CD8-positive, alpha-beta memory T cell (primary cell): ENCODE measurements around the gene RNF213. TPM values are rescaled to one million over a fixed set of nuclear protein-coding genes. Genes with fewer than 3 reads are reported as not detected.
A peak's percentile ranks its signal among the peaks of the same experiment; 100 is the strongest.

ENCODE experiments used
- CTCF ChIA-PET: fragments of 350-600 bp; sonication (Branson Sonifier 250); formaldehyde crosslinking; loops from one replicate; lab custom pipeline; 2021; ENCODE audit warnings: antibody characterized with exemption; lab: Charles Lee
- POLR2A ChIA-PET: fragments of 350-600 bp; sonication (Branson Sonifier 250); formaldehyde crosslinking; loops from one replicate; lab custom pipeline; 2021; ENCODE audit warnings: antibody characterized with exemption; lab: Charles Lee
- DNase-seq, 5 donors: peaks; one replicate each; pipeline versions ENCODE4 v3.0.0 to v3.0.0-alpha.2; 2020 to 2022; ENCODE audit warnings: mixed read lengths in 1 of 5
- H3K27ac ChIP-seq: one replicate; pipeline ENCODE4 v1.7.0; 2013; ENCODE audit warnings: low read depth, mild to moderate bottlenecking, low read length, moderate library complexity
- H3K27me3 ChIP-seq: 2 replicates; pipeline ENCODE4 v1.7.0; 2013; ENCODE audit warnings: low read length, mild to moderate bottlenecking; ENCODE audit not compliant: insufficient read depth, poor library complexity, severe bottlenecking
- H3K36me3 ChIP-seq: 2 replicates; pipeline ENCODE4 v1.7.0; 2013; ENCODE audit warnings: mild to moderate bottlenecking, low read length, moderate library complexity; ENCODE audit not compliant: insufficient read depth
- H3K4me1 ChIP-seq: 2 replicates; pipeline ENCODE4 v1.7.0; 2013; ENCODE audit warnings: mild to moderate bottlenecking, low read length, moderate library complexity; ENCODE audit not compliant: insufficient read depth
- H3K4me3 ChIP-seq: 2 replicates; pipeline ENCODE4 v1.7.0; 2013; ENCODE audit warnings: mild to moderate bottlenecking, low read length
- H3K9me3 ChIP-seq: 2 replicates; pipeline ENCODE4 v1.7.0; 2013; ENCODE audit warnings: mild to moderate bottlenecking, low read length
- H3K27ac Mint-ChIP-seq, 8 donors: one replicate each; pipeline ENCODE4 v1.8.0; 2020 to 2021; ENCODE audit warnings: mixed read lengths in 8 of 8, mild to moderate bottlenecking in 6 of 8, inconsistent platforms in 3 of 8, moderate library complexity in 3 of 8
- H3K27me3 Mint-ChIP-seq, 2 donors: one replicate each; pipeline ENCODE4 v1.8.0; 2020 to 2021; ENCODE audit warnings: mixed read lengths in 2 of 2, mild to moderate bottlenecking in 1 of 2, moderate library complexity in 1 of 2
- H3K36me3 Mint-ChIP-seq, 3 donors: one replicate each; pipeline ENCODE4 v1.8.0; 2020 to 2021; ENCODE audit warnings: mixed read lengths in 3 of 3, inconsistent platforms in 1 of 3, mild to moderate bottlenecking in 1 of 3
- H3K4me1 Mint-ChIP-seq, 3 donors: one replicate each; pipeline ENCODE4 v1.8.0; 2020 to 2021; ENCODE audit warnings: mixed read lengths in 3 of 3, inconsistent platforms in 1 of 3, mild to moderate bottlenecking in 1 of 3
- H3K4me3 Mint-ChIP-seq, 7 donors: one replicate each; pipeline ENCODE4 v1.8.0; 2020 to 2021; ENCODE audit warnings: mixed read lengths in 7 of 7, mild to moderate bottlenecking in 6 of 7, moderate library complexity in 4 of 7, inconsistent platforms in 2 of 7
- H3K9me3 Mint-ChIP-seq, 5 donors: one replicate each; pipeline ENCODE4 v1.8.0; 2020 to 2022; ENCODE audit warnings: mixed read lengths in 5 of 5, mild to moderate bottlenecking in 3 of 5, moderate library complexity in 2 of 5, inconsistent platforms in 1 of 5
- polyA plus RNA-seq: library from polyadenylated mRNA; unstranded; fragments of 300-500 nt; fragmentation: Illumina TruSeq; gene quantifications from one replicate; pipeline ENCODE4 v1.2.3, GENCODE V29; 2021
- total RNA-seq, 2 experiments: library from RNA; stranded (reverse); gene quantifications; one replicate each; pipeline ENCODE4 v1.2.3, GENCODE V29; 2021

The RNF213 gene
- total and polyA plus RNA-seq, 3 experiments from 2014 or later = 75.7 to 185 (median 184) TPM

DNA sequence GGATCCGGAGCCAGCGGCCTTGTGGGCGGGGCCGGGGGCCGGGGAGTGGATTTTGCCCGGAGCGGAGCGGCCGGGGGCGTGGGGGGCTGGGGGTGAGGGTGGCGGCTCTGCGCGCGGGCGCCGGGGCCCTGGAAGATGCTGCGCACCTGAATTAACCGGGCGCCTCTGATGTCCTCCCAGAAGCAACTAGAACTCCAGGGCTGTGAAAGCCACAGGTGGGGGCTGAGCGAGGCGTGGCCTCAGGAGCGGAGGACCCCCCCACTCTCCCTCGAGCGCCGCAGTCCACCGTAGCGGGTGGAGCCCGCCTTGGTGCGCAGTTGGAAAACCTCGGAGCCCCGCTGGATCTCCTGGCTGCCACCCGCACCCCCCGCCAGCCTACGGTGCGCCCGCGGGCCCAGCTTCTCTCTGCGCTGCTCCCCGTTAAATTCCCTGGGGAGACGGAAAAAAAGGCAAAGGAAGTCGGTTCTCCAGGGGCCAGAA lies 39.9 kb upstream of the RNF213 start:
- CTCF ChIA-PET = interaction anchor here (1.3 kb wide), 1 partner anchor 19 kb away, joined by 3 read pairs; no protein-coding TSS in a partner anchor
- Histone ChIP-seq H3K9me3 (no peaks in the 10 kb centered on the region), H3K4me1 (peaks cover 31% of the 10 kb centered on the region), H3K36me3 (peaks cover 7% of the 10 kb centered on the region), H3K27me3 (no peaks in the 10 kb centered on the region), H3K27ac (peak overlapping the region; percentile 94), H3K4me3 (peak overlapping the region; percentile 99)
- Mint-ChIP-seq H3K36me3 (peaks cover 0 to 61% (median 20%) of the 10 kb centered on the region in 3 donors), H3K4me3 (peak overlapping the region; percentile 76 to 89 (median 82)), H3K4me1 (peaks cover 42 to 65% (median 44%) of the 10 kb centered on the region in 3 donors), H3K9me3 (no peaks in the 10 kb centered on the region), H3K27me3 (no peaks in the 10 kb centered on the region), H3K27ac (peak overlapping the region in 7 of 8 donors; percentile 60 to 95 (median 83))
- POLR2A ChIA-PET = no interaction called here
- peak in 2 of 5 donors; percentile 16 to 17 for DNase-seq

DNA sequence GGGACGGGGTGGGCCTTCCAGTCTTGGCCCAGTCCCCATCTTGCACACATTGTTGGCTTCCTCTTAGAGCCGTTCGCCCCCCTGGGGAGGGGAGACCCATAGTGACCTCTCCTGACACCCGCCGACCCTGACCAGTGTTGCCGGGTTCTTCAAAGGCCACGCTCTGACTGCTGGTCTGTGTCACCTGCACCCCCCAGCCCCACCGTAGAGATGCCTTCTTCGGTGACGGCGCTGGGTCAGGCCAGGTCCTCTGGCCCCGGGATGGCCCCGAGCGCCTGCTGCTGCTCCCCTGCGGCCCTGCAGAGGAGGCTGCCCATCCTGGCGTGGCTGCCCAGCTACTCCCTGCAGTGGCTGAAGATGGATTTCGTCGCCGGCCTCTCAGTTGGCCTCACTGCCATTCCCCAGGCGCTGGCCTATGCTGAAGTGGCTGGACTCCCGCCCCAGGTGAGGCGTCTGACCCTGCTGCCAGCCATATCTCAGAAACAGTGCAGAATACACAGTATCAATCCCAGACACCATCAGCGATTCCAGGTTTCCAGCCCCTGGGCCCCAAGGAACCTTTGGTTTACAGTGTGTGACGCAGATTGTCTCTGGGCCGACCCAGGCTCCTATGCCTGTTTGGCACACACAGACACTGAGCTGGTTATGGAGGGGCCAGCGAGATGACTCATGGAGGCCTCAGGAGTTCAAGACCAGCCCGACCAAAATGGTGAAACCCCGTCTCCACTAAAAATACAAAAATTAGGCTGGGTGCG lies 39.1 kb upstream of the RNF213 start:
- Histone ChIP-seq H3K4me1 (peaks cover 31% of the 10 kb centered on the region), H3K4me3 (no peak overlapping the region), H3K36me3 (peaks cover 3% of the 10 kb centered on the region), H3K27ac (no peak overlapping the region), H3K9me3 (no peaks in the 10 kb centered on the region), H3K27me3 (no peaks in the 10 kb centered on the region)
- H3K27ac Mint-ChIP-seq = peak overlapping the region in 7 of 8 donors; percentile 43 to 95 (median 86)
- ChIA-PET CTCF (no interaction called here), POLR2A (no interaction called here)
- H3K36me3 Mint-ChIP-seq = peaks cover 0 to 62% (median 17%) of the 10 kb centered on the region in 3 donors
- no peaks in the 10 kb centered on the region for H3K9me3 Mint-ChIP-seq
- peaks cover 0 to 1% of the 10 kb centered on the region in 2 donors for H3K27me3 Mint-ChIP-seq
- no peak for DNase-seq
- peak overlapping the region; percentile 76 to 89 (median 82) for H3K4me3 Mint-ChIP-seq
- peaks cover 38 to 59% (median 40%) of the 10 kb centered on the region in 3 donors for H3K4me1 Mint-ChIP-seq

DNA sequence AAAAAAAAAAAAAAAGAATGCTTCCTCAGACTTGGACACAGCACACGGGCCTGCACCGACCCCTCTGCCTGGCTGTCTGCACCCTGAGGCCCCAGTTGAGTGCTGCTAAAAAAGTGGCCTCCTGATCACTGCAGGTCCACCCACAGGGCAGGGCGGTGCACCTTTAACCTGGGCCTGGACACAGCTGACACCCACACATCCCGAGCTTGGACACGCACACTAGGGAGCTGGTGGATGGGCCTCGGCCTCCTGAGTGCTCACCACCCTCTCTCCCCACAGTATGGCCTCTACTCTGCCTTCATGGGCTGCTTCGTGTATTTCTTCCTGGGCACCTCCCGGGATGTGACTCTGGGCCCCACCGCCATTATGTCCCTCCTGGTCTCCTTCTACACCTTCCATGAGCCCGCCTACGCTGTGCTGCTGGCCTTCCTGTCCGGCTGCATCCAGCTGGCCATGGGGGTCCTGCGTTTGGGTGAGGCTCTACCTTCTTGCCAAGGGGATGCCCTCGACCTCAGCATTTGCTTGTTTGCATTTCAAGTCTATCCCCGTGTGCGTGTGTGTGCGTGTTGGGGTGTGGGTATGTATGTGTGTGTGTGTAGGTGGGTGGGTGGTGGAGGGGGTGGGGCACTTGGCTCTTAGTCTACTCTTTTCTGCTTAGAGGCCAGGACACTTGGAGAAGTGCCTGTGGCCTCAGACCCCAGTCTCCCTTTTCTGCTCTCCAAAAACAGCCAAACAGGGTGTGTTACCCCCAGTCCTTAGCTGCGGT lies 38.1 kb upstream of the RNF213 start:
- ChIA-PET CTCF (no interaction called here), POLR2A (no interaction called here)
- peaks cover 32 to 51% (median 32%) of the 10 kb centered on the region in 3 donors for H3K4me1 Mint-ChIP-seq
- H3K27me3 ChIP-seq = no peaks in the 10 kb centered on the region
- H3K27me3 Mint-ChIP-seq = peaks cover 0 to 1% of the 10 kb centered on the region in 2 donors
- H3K4me1 ChIP-seq = peaks cover 26% of the 10 kb centered on the region
- H3K9me3 Mint-ChIP-seq = no peaks in the 10 kb centered on the region
- no peaks in the 10 kb centered on the region for H3K9me3 ChIP-seq
- DNase-seq = no peak
- no peaks in the 10 kb centered on the region for H3K36me3 ChIP-seq
- peak overlapping the region in 3 of 8 donors; percentile 32 to 78 (median 61) for H3K27ac Mint-ChIP-seq
- H3K4me3 Mint-ChIP-seq = peak overlapping the region; percentile 32 to 93 (median 67)
- H3K4me3 ChIP-seq = no peak overlapping the region
- H3K36me3 Mint-ChIP-seq = peaks cover 0 to 63% (median 11%) of the 10 kb centered on the region in 3 donors
- no peak overlapping the region for H3K27ac ChIP-seq

DNA sequence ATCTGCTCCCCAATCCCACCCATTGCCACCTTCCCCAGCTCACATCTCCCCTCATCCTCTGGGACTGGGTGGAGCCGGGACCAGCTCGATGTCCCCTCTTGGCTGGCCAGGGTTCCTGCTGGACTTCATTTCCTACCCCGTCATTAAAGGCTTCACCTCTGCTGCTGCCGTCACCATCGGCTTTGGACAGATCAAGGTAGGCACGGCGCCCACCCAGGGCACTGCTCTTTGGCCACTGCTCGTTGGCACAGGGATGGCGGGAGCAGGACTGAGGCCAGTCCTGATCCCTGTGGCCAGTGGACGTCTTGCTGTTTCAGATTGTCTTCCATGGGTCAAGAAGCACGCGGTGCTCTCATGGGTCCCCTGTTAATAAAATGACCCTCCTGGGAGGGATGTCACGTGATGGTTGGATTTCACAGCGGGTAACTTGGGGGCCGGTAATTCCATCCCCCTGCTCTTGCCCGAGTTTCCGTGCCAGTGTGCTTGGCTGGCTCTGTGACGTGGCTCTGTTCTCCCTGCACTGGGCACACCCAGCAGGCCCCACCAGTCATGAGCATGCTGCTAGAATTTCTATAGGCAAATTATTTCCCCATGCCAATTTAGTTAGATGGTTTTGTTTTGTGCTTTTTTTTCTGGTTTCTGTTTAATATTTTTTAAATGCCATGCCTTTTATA lies 37.4 kb upstream of the RNF213 start:
- Histone ChIP-seq H3K4me1 (peaks cover 18% of the 10 kb centered on the region), H3K4me3 (no peak overlapping the region), H3K27ac (no peak overlapping the region), H3K9me3 (no peaks in the 10 kb centered on the region), H3K36me3 (no peaks in the 10 kb centered on the region), H3K27me3 (no peaks in the 10 kb centered on the region)
- CTCF ChIA-PET = no interaction called here
- no peak for DNase-seq
- Mint-ChIP-seq H3K27ac (peak overlapping the region in 5 of 8 donors; percentile 36 to 97 (median 77)), H3K27me3 (peaks cover 0 to 1% of the 10 kb centered on the region in 2 donors), H3K9me3 (no peaks in the 10 kb centered on the region), H3K36me3 (peaks cover 0 to 63% (median 9%) of the 10 kb centered on the region in 3 donors), H3K4me3 (peak overlapping the region in 6 of 7 donors; percentile 32 to 93 (median 63)), H3K4me1 (peaks cover 25 to 44% (median 27%) of the 10 kb centered on the region in 3 donors)
- POLR2A ChIA-PET = no interaction called here

DNA sequence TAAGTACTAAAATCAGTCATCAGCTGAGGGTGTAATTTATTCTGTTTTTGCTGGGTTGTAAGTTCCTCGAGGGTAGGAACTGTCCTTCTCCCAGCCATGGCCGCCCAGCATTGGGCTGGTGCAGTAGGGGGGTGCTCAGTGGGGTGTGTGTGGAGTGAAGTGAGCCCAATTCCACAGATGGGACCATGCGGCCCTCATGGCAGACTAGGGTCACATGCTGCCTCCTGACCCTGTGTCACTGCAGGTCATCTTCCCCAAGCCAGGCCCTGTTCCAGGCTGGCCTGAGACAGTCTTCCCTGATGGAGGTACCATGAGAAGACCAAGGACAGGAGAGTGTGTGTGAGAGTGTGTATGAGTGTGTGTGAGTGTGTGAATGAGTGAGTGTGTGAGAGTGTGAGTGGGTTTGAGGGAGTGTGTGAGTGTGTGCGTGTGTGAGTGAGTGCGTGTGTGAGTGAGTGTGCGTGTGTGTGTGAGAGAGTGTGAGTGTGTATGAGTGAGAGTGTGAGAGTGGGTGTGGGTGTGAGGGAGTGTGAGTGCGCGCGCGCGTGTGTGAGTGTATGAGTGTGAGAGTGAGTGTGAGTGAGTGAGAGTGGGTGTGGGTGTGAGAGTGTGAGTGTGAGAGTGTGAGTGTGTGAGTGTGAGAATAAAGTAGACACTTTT lies 36.7 kb upstream of the RNF213 start:
- Mint-ChIP-seq H3K27me3 (peaks cover 0 to 1% of the 10 kb centered on the region in 2 donors), H3K4me3 (peak overlapping the region in 2 of 7 donors; percentile 16 to 93), H3K4me1 (peaks cover 18 to 37% (median 20%) of the 10 kb centered on the region in 3 donors), H3K36me3 (peaks cover 0 to 67% (median 9%) of the 10 kb centered on the region in 3 donors), H3K9me3 (no peaks in the 10 kb centered on the region), H3K27ac (peak overlapping the region in 6 of 8 donors; percentile 7 to 49 (median 38))
- ChIA-PET POLR2A (no interaction called here), CTCF (no interaction called here)
- Histone ChIP-seq H3K4me1 (peaks cover 12% of the 10 kb centered on the region), H3K36me3 (no peaks in the 10 kb centered on the region), H3K27ac (no peak overlapping the region), H3K27me3 (no peaks in the 10 kb centered on the region), H3K9me3 (no peaks in the 10 kb centered on the region), H3K4me3 (no peak overlapping the region)
- no peak for DNase-seq

DNA sequence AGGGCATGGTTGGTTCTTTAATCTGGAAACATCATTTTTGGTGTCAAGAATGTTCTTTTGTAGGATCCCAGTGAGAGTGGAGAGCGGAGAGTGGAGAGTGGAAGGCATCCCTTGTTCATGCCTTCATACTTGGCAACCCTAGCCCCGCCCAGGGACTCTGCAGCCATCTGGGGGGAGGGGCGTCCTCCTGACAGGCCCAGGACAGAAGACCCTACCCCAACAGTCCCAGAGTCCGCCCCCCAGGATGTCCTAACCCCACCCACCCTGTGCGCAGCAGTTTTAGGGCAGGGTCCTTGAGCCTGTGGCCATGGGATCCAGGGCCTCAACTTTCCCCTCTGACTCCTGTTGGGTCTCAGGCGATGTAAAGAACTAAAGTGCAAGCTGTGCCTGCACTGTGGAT lies 36.0 kb upstream of the RNF213 start:
- Mint-ChIP-seq H3K4me1 (peaks cover 12 to 30% (median 15%) of the 10 kb centered on the region in 3 donors), H3K4me3 (peak overlapping the region in 1 of 7 donors; percentile 52), H3K36me3 (peaks cover 0 to 66% (median 9%) of the 10 kb centered on the region in 3 donors), H3K27me3 (peaks cover 0 to 1% of the 10 kb centered on the region in 2 donors), H3K9me3 (no peaks in the 10 kb centered on the region), H3K27ac (peak overlapping the region in 3 of 8 donors; percentile 10 to 45 (median 19))
- Histone ChIP-seq H3K27me3 (no peaks in the 10 kb centered on the region), H3K27ac (no peak overlapping the region), H3K4me1 (peaks cover 7% of the 10 kb centered on the region), H3K36me3 (no peaks in the 10 kb centered on the region), H3K9me3 (no peaks in the 10 kb centered on the region), H3K4me3 (no peak overlapping the region)
- CTCF ChIA-PET = no interaction called here
- DNase-seq = no peak
- POLR2A ChIA-PET = interaction anchor here (0.5 kb wide), 1 partner anchor 1607 kb away, joined by 4 read pairs; no protein-coding TSS in a partner anchor

DNA sequence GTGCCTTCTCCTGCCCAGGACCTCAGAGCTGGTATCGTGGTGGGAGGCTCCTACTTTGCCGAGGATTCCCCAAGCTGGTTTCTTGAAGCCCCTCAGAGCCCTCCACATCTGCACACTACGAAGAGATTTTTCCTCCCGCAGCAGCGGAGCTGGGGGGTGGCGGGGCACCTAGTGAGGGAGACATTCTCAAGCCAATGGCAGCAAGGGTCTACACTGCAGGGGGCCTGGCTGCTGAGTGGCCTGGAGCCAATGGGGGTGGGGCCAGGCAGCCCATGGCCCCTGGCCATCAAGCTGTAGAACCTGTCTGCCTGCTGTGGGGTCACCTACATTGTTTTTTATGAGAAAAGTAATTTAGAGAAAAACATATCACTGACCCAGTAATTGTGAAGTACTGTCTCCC lies 35.4 kb upstream of the RNF213 start:
- Mint-ChIP-seq H3K36me3 (peaks cover 3 to 67% (median 10%) of the 10 kb centered on the region in 3 donors), H3K9me3 (no peaks in the 10 kb centered on the region), H3K4me3 (no peak overlapping the region), H3K27ac (peak overlapping the region in 1 of 8 donors; percentile 41), H3K4me1 (peaks cover 12 to 30% (median 14%) of the 10 kb centered on the region in 3 donors), H3K27me3 (peaks cover 0 to 1% of the 10 kb centered on the region in 2 donors)
- no peak for DNase-seq
- H3K4me1 ChIP-seq = peaks cover 7% of the 10 kb centered on the region
- H3K27me3 ChIP-seq = no peaks in the 10 kb centered on the region
- no peak overlapping the region for H3K4me3 ChIP-seq
- no peak overlapping the region for H3K27ac ChIP-seq
- ChIA-PET POLR2A (interaction anchor here (0.5 kb wide), 1 partner anchor 1606 kb away, joined by 4 read pairs; no protein-coding TSS in a partner anchor), CTCF (no interaction called here)
- no peaks in the 10 kb centered on the region for H3K9me3 ChIP-seq
- H3K36me3 ChIP-seq = no peaks in the 10 kb centered on the region
